Kidney (tissue), 14 donors: ENCODE data around the gene MAGOH. TPM values are rescaled to one million over a fixed set of nuclear protein-coding genes. Genes with fewer than 3 reads are reported as not detected.

Source experiments
- DNase-seq, 5 donors: peaks; one replicate each; pipeline ENCODE4 v3.0.0-alpha.2; 2013 to 2020
- FAIRE-seq: peaks from 2 replicates; lab custom pipeline; 2012; peaks lifted over from hg19 to GRCh38; lab: Jason Lieb, UNC
- H3K27ac ChIP-seq, 2 donors: one replicate each; pipeline ENCODE4 v1.7.0; 2013; ENCODE audit warnings: low read depth in 2 of 2, low read length in 2 of 2, inconsistent platforms in 1 of 2
- H3K27me3 ChIP-seq: one replicate; pipeline ENCODE4 v1.7.1; 2013; ENCODE audit warnings: low read length, inconsistent platforms; ENCODE audit not compliant: control insufficient read depth, insufficient read depth
- H3K36me3 ChIP-seq, 3 donors: one replicate each; pipeline versions ENCODE4 v1.7.0 to v1.7.1; 2013; ENCODE audit warnings: low read length in 3 of 3, control low read depth in 1 of 3, inconsistent platforms in 1 of 3; ENCODE audit not compliant: insufficient read depth in 3 of 3, control insufficient read depth in 2 of 3
- H3K4me1 ChIP-seq, 3 donors: one replicate each; pipeline versions ENCODE4 v1.7.0 to v1.7.1; 2013; ENCODE audit warnings: low read length in 3 of 3, inconsistent platforms in 1 of 3, low read depth in 1 of 3; ENCODE audit not compliant: control insufficient read depth in 2 of 3, insufficient read depth in 2 of 3
- H3K4me3 ChIP-seq, 3 donors: one replicate each; pipeline versions ENCODE4 v1.7.0 to v1.8.1; 2013; ENCODE audit warnings: low read length in 3 of 3, control low read depth in 1 of 3, inconsistent platforms in 1 of 3
- H3K9ac ChIP-seq, 3 donors: one replicate each; pipeline versions ENCODE4 v1.7.0 to v1.7.1; 2013; ENCODE audit warnings: low read length in 3 of 3, control low read depth in 1 of 3, inconsistent platforms in 1 of 3
- H3K9me3 ChIP-seq, 3 donors: one replicate each; pipeline versions ENCODE4 v1.7.0 to v1.7.1; 2013; ENCODE audit warnings: low read length in 3 of 3, control low read depth in 1 of 3, inconsistent platforms in 1 of 3; ENCODE audit not compliant: control insufficient read depth in 2 of 3, insufficient read depth in 1 of 3
- intact Hi-C: fragments of 100-400 bp; cut with DNase I; formaldehyde crosslinking; loops from one replicate; pipeline ENCODE4 v1.11.1; 2022
- polyA plus RNA-seq: library from polyadenylated mRNA; stranded (reverse); fragments of 350-450 nt; fragmentation: Illumina TruSeq; extraction: RNeasy Lipid Tissue Mini Kit (QIAGEN cat#74804); gene quantifications from one replicate; pipeline ENCODE4 v1.2.3, GENCODE V29; 2014; ENCODE audit warnings: low read depth, low replicate concordance; ENCODE audit not compliant: insufficient read depth
- total RNA-seq: library from RNA; stranded (reverse); fragmentation: NEBNext Ultra II Directional; extraction: Animal tissue kit (Norgen Biotek cat#: 25700); gene quantifications from one replicate; pipeline ENCODE4 v1.2.1, GENCODE V29; 2021
- TF ChIP-seq, protein P1 (sequence below): IDR thresholded peaks from 3 replicates; pipeline ENCODE4 v1.5.1; 2012; ENCODE audit warnings: mild to moderate bottlenecking, moderate library complexity, borderline replicate concordance; ENCODE audit not compliant: insufficient read depth; ENCODE audit errors: extremely low read depth
- donor health status: control.
- donor health status: control.
- donor health status: control.
- donor health status: control.
- donor health status: control.
- donor health status: DM: yes; HTN: yes; CAD: no.
- donor health status: Normal renal cell carcinoma (clear cell type).

Gene MAGOH
- total and polyA plus RNA-seq, 2 donors from 2014 or later = 39.4 to 64.6 TPM

DNA sequence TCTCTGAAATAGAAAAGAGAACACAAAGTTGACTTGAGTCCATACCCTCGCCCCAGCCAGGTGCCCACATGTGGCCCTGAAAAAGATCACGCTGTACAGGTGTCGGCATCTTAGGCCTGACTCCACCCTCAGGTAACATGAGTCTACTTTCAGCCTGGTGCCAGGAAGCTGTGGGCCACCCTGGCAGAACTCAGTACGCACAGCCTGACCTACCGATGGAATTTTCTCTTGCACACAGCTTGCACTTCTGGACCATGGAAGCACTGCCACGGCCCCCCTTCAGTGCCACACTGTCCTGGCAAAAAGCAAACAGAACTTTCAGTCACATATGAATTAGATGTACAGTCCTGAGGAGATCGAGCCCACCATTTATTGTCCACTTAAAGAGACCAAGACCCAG lies 20.1 kb downstream of the MAGOH start:
- TF ChIP-seq, protein P1, sequence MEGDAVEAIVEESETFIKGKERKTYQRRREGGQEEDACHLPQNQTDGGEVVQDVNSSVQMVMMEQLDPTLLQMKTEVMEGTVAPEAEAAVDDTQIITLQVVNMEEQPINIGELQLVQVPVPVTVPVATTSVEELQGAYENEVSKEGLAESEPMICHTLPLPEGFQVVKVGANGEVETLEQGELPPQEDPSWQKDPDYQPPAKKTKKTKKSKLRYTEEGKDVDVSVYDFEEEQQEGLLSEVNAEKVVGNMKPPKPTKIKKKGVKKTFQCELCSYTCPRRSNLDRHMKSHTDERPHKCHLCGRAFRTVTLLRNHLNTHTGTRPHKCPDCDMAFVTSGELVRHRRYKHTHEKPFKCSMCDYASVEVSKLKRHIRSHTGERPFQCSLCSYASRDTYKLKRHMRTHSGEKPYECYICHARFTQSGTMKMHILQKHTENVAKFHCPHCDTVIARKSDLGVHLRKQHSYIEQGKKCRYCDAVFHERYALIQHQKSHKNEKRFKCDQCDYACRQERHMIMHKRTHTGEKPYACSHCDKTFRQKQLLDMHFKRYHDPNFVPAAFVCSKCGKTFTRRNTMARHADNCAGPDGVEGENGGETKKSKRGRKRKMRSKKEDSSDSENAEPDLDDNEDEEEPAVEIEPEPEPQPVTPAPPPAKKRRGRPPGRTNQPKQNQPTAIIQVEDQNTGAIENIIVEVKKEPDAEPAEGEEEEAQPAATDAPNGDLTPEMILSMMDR = no peak
- Histone ChIP-seq H3K27me3 (no peaks in the 10 kb centered on the region), H3K4me1 (peaks cover 3 to 19% (median 12%) of the 10 kb centered on the region in 3 donors), H3K4me3 (no peak overlapping the region), H3K36me3 (peaks cover 2 to 28% (median 18%) of the 10 kb centered on the region in 3 donors), H3K9me3 (no peaks in the 10 kb centered on the region), H3K27ac (no peak overlapping the region), H3K9ac (no peak overlapping the region)
- no peak for FAIRE-seq
- no peak for DNase-seq
- intact Hi-C loops = no loop called here

DNA sequence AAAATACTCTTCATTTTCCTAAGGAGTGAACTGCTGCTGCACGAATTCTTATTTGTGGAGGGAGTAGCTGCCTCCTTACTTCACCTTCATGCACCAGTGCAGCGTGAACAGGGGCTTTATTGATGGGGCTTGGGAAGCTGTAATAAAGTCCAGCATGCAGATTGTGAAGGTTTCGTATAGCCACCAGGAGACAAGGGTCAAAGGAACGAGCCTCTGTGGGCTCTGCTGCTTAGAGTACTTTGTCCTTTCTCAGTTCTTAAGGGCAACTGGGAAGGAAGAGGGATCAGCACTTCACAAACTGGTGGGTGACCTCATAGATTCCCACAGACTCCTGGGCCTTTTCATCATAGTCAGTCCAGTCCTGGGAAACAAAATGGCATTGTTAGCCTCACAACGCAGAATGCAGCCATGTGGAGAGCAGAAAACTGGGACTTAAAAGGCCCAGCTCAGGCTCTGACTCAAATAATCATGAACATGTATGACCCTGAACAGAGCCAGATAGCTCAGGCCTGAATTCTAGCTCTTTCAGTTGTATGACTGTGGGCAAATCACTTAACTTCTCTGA lies 23.9 kb downstream of the MAGOH start:
- DNase-seq = peak in 2 of 5 donors; percentile 36 to 54
- H3K9ac ChIP-seq = no peak overlapping the region
- H3K4me1 ChIP-seq = peaks cover 0 to 8% (median 5%) of the 10 kb centered on the region in 3 donors
- H3K27ac ChIP-seq = no peak overlapping the region
- intact Hi-C loops = no loop called here
- H3K27me3 ChIP-seq = no peaks in the 10 kb centered on the region
- peaks cover 4 to 50% (median 39%) of the 10 kb centered on the region in 3 donors for H3K36me3 ChIP-seq
- TF ChIP-seq, protein P1 = no peak
- no peak overlapping the region for H3K4me3 ChIP-seq
- no peaks in the 10 kb centered on the region for H3K9me3 ChIP-seq
- FAIRE-seq = no peak

DNA sequence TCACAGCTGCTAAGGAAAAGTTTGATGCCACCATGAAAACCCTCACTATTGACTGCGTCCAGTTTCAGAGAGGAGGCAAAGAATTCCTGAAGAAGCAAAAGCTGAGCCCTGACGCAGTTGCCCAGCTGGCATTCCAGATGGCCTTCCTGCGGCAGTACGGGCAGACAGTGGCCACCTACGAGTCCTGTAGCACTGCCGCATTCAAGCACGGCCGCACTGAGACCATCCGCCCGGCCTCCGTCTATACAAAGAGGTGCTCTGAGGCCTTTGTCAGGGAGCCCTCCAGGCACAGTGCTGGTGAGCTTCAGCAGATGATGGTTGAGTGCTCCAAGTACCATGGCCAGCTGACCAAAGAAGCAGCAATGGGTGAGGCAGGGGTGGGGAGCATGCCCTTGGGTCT lies 27.4 kb downstream of the MAGOH start:
- FAIRE-seq = no peak
- intact Hi-C loops = no loop called here
- Histone ChIP-seq H3K27ac (no peak overlapping the region), H3K36me3 (peaks cover 7 to 57% (median 42%) of the 10 kb centered on the region in 3 donors), H3K4me1 (peaks cover 0 to 3% (median 0%) of the 10 kb centered on the region in 3 donors), H3K4me3 (no peak overlapping the region), H3K9ac (no peak overlapping the region), H3K27me3 (no peaks in the 10 kb centered on the region), H3K9me3 (peaks cover 0 to 2% (median 0%) of the 10 kb centered on the region in 3 donors)
- TF ChIP-seq, protein P1 = no peak
- DNase-seq = no peak
